B cell (primary cell): Measurements from ENCODE around the gene TDRD12. TPM values are rescaled to one million over a fixed set of nuclear protein-coding genes. Genes with fewer than 3 reads are reported as not detected.

Experiments
- ATAC-seq: fragments of 200-7000 bp; cut with Tn5 transposase; one replicate; pipeline ENCODE4 v1.10.0; 2021; ENCODE audit warnings: low read depth, mild to moderate bottlenecking, moderate number of reproducible peaks, moderate library complexity
- CTCF ChIA-PET: fragments of 350-600 bp; sonication (Branson Sonifier 250); formaldehyde crosslinking; loops from one replicate; lab custom pipeline; 2021; ENCODE audit warnings: antibody characterized with exemption, inconsistent platforms; lab: Charles Lee
- POLR2A ChIA-PET: fragments of 350-600 bp; sonication (Branson Sonifier 250); formaldehyde crosslinking; loops from one replicate; lab custom pipeline; 2021; ENCODE audit warnings: antibody characterized with exemption; lab: Charles Lee
- DNase-seq: peaks from one replicate; pipeline ENCODE4 v3.0.0; 2013
- H2AFZ ChIP-seq: 2 replicates; pipeline ENCODE4 v1.6.1; 2012; ENCODE audit warnings: mild to moderate bottlenecking, low read depth, low read length; ENCODE audit not compliant: insufficient read depth, poor library complexity, severe bottlenecking
- H3K27ac ChIP-seq, 2 donors: 1 replicate in 1 of 2; 2 replicates in 1 of 2; pipeline ENCODE4 v1.5.1; 2012 to 2013; ENCODE audit warnings: low read length in 2 of 2, mild to moderate bottlenecking in 2 of 2, moderate library complexity in 1 of 2
- H3K27me3 ChIP-seq, 4 experiments: fragments of 200-600 bp in 1 of 4; sonication (generic) in 1 of 4; replicated peaks in 1 of 4; 1 replicate in 2 of 4; 2 replicates in 2 of 4; pipeline versions ENCODE4 v1.6.1 to v1.7.0; 2013 to 2016; ENCODE audit warnings: low read length in 3 of 4, mild to moderate bottlenecking in 2 of 4, mixed read lengths in 1 of 4, moderate library complexity in 1 of 4; ENCODE audit not compliant: insufficient read depth in 4 of 4, control insufficient read depth in 3 of 4; ENCODE audit errors: control extremely low read depth in 1 of 4
- H3K36me3 ChIP-seq, 2 experiments: replicated peaks in 1 of 2; 1 replicate in 1 of 2; 2 replicates in 1 of 2; pipeline versions ENCODE4 v1.6.1 to v1.7.1; 2013; ENCODE audit warnings: low read length in 1 of 2; ENCODE audit not compliant: insufficient read depth in 2 of 2, control insufficient read depth in 1 of 2; ENCODE audit errors: control extremely low read depth in 1 of 2, extremely low read depth in 1 of 2
- H3K4me1 ChIP-seq, 2 donors: fragments of 200-600 bp in 1 of 2; sonication (generic) in 1 of 2; 1 replicate in 1 of 2; 2 replicates in 1 of 2; pipeline versions ENCODE4 v1.5.1 to v1.6.1; 2013 to 2017; ENCODE audit warnings: low read length in 2 of 2; ENCODE audit not compliant: control insufficient read depth in 2 of 2, insufficient read depth in 2 of 2
- H3K4me2 ChIP-seq: replicated peaks from 2 replicates; pipeline ENCODE3; 2012; ENCODE audit warnings: mild to moderate bottlenecking, low read depth, low read length; ENCODE audit not compliant: poor library complexity, severe bottlenecking
- H3K4me3 ChIP-seq, 5 experiments: fragments of 200-600 bp in 1 of 5; sonication (generic) in 1 of 5; 1 replicate in 3 of 5; 2 replicates in 2 of 5; pipeline versions ENCODE4 v1.5.1 to v1.7.0; 2011 to 2016; ENCODE audit warnings: low read length in 4 of 5, mild to moderate bottlenecking in 4 of 5, low read depth in 2 of 5, control low read depth in 1 of 5, moderate library complexity in 1 of 5; ENCODE audit not compliant: insufficient read depth in 1 of 5; ENCODE audit errors: control extremely low read depth in 1 of 5, extremely low read depth in 1 of 5
- H3K79me2 ChIP-seq: fragments of 200-600 bp; sonication (generic); one replicate; pipeline ENCODE4 v1.6.0; 2016; ENCODE audit warnings: low read length; ENCODE audit not compliant: control insufficient read depth, insufficient read depth
- H3K9ac ChIP-seq: fragments of 200-600 bp; sonication (generic); 2 replicates; pipeline ENCODE4 v1.6.1; 2017; ENCODE audit warnings: mild to moderate bottlenecking, low read length, moderate library complexity
- H3K9me3 ChIP-seq, 3 donors: one replicate each; pipeline versions ENCODE4 v1.6.1 to v1.7.1; 2013; ENCODE audit warnings: low read length in 2 of 3; ENCODE audit not compliant: control insufficient read depth in 2 of 3, insufficient read depth in 1 of 3; ENCODE audit errors: control extremely low read depth in 1 of 3
- H4K20me1 ChIP-seq: 2 replicates; pipeline ENCODE4 v1.6.0; 2012; ENCODE audit warnings: mild to moderate bottlenecking, low read length; ENCODE audit not compliant: insufficient read depth, control insufficient read depth, poor library complexity, severe bottlenecking
- H3K27ac Mint-ChIP-seq: one replicate; pipeline ENCODE4 v1.8.0; 2021; ENCODE audit warnings: mixed read lengths
- H3K27me3 Mint-ChIP-seq: one replicate; pipeline ENCODE4 v1.8.0; 2021; ENCODE audit warnings: mixed read lengths
- H3K4me1 Mint-ChIP-seq: one replicate; pipeline ENCODE4 v1.8.0; 2021; ENCODE audit warnings: mixed read lengths
- H3K4me3 Mint-ChIP-seq: one replicate; pipeline ENCODE4 v1.8.0; 2021; ENCODE audit warnings: mixed read lengths
- H3K9me3 Mint-ChIP-seq: one replicate; pipeline ENCODE4 v1.8.0; 2022; ENCODE audit warnings: mixed read lengths; ENCODE audit not compliant: insufficient read depth
- CTCF ChIP-seq: fragments of 200-600 bp; IDR thresholded peaks from one replicate; pipeline ENCODE4 v1.8.0; 2022; ENCODE audit warnings: antibody characterized with exemption, mild to moderate bottlenecking
- EZH2 ChIP-seq: IDR thresholded peaks from 2 replicates; pipeline ENCODE4 v1.6.1; 2012; ENCODE audit warnings: borderline replicate concordance, low read depth, mild to moderate bottlenecking, moderate library complexity, low read length; ENCODE audit not compliant: insufficient read depth, poor library complexity, severe bottlenecking
- WGBS: methylation state at CpG from one replicate; pipeline ENCODE4 v1.1.5; 2013; ENCODE audit warnings: missing lambda C conversion rate; ENCODE audit not compliant: insufficient coverage; 5-methylcytosine and 5-hydroxymethylcytosine counted together
- intact Hi-C: fragments of 100-400 bp; cut with micrococcal nuclease; formaldehyde crosslinking; loops from one replicate; pipeline ENCODE4 v1.10.0; 2022
- polyA plus RNA-seq: library from polyadenylated mRNA; depleted of rRNA; stranded (reverse); fragments of >200 nt; gene quantifications from 2 replicates; pipeline ENCODE4 v1.2.3, GENCODE V29; 2012
- total RNA-seq, 2 donors: library from RNA; stranded (reverse); fragments of 120-200 nt in 1 of 2; gene quantifications; 1 replicate in 1 of 2; 2 replicates in 1 of 2; pipeline versions ENCODE4 v1.2.3 to v1.2.4, GENCODE V29; 2013 to 2022

Gene TDRD12
- total and polyA plus RNA-seq, 2 donors (not counting 1 experiment from before 2014, with no cell fraction given), result 0.30 to 1.1 TPM

GRCh38 chr19:32691952-32692726 is 27.4 kb upstream of the TDRD12 start:
- ATAC-seq (peak; percentile 57), DNase-seq (peak; percentile 73)
- Mint-ChIP-seq H3K27me3 (no peaks in the 10 kb centered on the region), H3K4me3 (peak overlapping the region; percentile 91), H3K4me1 (peaks cover 45% of the 10 kb centered on the region), H3K27ac (peak overlapping the region; percentile 85), H3K9me3 (no peaks in the 10 kb centered on the region)
- Histone ChIP-seq H3K27ac (peak overlapping the region; percentile 37 to 70), H3K79me2 (peaks cover 39% of the 10 kb centered on the region), H3K9ac (peak overlapping the region; percentile 74), H4K20me1 (peaks cover 8% of the 10 kb centered on the region), H3K27me3 (no peaks in the 10 kb centered on the region), H3K4me1 (peaks cover 19 to 31% of the 10 kb centered on the region in 2 donors), H3K9me3 (peaks cover 0 to 4% (median 0%) of the 10 kb centered on the region in 3 donors), H2AFZ (peak overlapping the region; percentile 94), H3K4me2 (peak overlapping the region; percentile 89), H3K36me3 (no peaks in the 10 kb centered on the region), H3K4me3 (peak overlapping the region; percentile 8 to 77 (median 66))
- ChIA-PET CTCF (interaction anchor here (0.9 to 1.9 kb wide), 4 partner anchors 8 to 17 kb away, joined by 3 to 7 read pairs (median 4); partner anchors contain the start of genes ANKRD27 and RGS9BP), POLR2A (interaction anchor here (1.4 kb wide), 1 partner anchor 16 kb away, joined by 16 read pairs; the partner anchor contains the start of genes ANKRD27 and RGS9BP)
- intact Hi-C loops, result loop anchor here (1.0 to 5.0 kb wide), 3 partner anchors 17 to 281 kb away; partner anchors contain the start of genes ANKRD27, FAAP24, PDCD5 and RGS9BP
- TF ChIP-seq EZH2 (no peak), CTCF (no peak)
- 4% methylated on average over 93 of the region's 93 CpGs for WGBS

GRCh38 chr19:32692727-32693061 is 26.9 kb upstream of the TDRD12 start:
- peak overlapping the region; percentile 91 for H3K4me3 Mint-ChIP-seq
- H3K36me3 ChIP-seq, result no peaks in the 10 kb centered on the region
- H3K27me3 ChIP-seq, result no peaks in the 10 kb centered on the region
- peaks cover 13% of the 10 kb centered on the region for H4K20me1 ChIP-seq
- no peak for TF ChIP-seq EZH2
- TF ChIP-seq CTCF, result no peak
- peaks cover 45% of the 10 kb centered on the region for H3K4me1 Mint-ChIP-seq
- H3K79me2 ChIP-seq, result peaks cover 43% of the 10 kb centered on the region
- peaks cover 0 to 4% (median 0%) of the 10 kb centered on the region in 3 donors for H3K9me3 ChIP-seq
- H3K4me1 ChIP-seq, result peaks cover 19 to 31% of the 10 kb centered on the region in 2 donors
- ChIA-PET CTCF (no interaction called here), POLR2A (no interaction called here)
- no peaks in the 10 kb centered on the region for H3K9me3 Mint-ChIP-seq
- H2AFZ ChIP-seq, result peak overlapping the region; percentile 94
- 14% methylated on average over 4 of the region's 7 CpGs for WGBS
- intact Hi-C loops, result loop anchor here (2.0 to 5.0 kb wide), 2 partner anchors 110 to 280 kb away; partner anchors contain the start of genes FAAP24 and PDCD5
- H3K4me3 ChIP-seq, result peak overlapping the region; percentile 3 to 77 (median 66)
- H3K27ac ChIP-seq, result peak overlapping the region in 1 of 2 donors; percentile 70
- H3K27me3 Mint-ChIP-seq, result no peaks in the 10 kb centered on the region
- peak overlapping the region; percentile 85 for H3K27ac Mint-ChIP-seq
- ATAC-seq (no peak), DNase-seq (no peak)
- peak overlapping the region; percentile 74 for H3K9ac ChIP-seq
- peak overlapping the region; percentile 89 for H3K4me2 ChIP-seq
